HepG2 (cell line): ENCODE results near the gene SLBP. TPM values are rescaled to one million over a fixed set of nuclear protein-coding genes. Genes with fewer than 3 reads are reported as not detected.
A peak's percentile ranks its signal among the peaks of the same experiment; 100 is the strongest.

Experiments used
- ARNT2 ChIP-seq: sonication (generic); formaldehyde crosslinking; IDR thresholded peaks from 2 replicates; pipeline ENCODE4 v1.8.0; 2022; ENCODE audit warnings: mild to moderate bottlenecking, low read depth, missing genetic modification reagents, moderate library complexity
- ATF7 ChIP-seq, 2 experiments: fragments of 450-650 bp in 1 of 2; sonication (generic) in 1 of 2; formaldehyde crosslinking in 1 of 2; IDR thresholded peaks; 2 replicates each; pipeline versions ENCODE4 v1.4.0 to v1.6.1; 2016 to 2020; ENCODE audit warnings: antibody characterized with exemption in 1 of 2, mild to moderate bottlenecking in 1 of 2, missing genetic modification reagents in 1 of 2
- BATF2 ChIP-seq: sonication (generic); formaldehyde crosslinking; IDR thresholded peaks from 2 replicates; pipeline ENCODE4 v1.8.0; 2022; ENCODE audit warnings: mild to moderate bottlenecking, missing genetic modification reagents, moderate library complexity
- CHCHD3 ChIP-seq: sonication (generic); formaldehyde crosslinking; IDR thresholded peaks from 2 replicates; pipeline ENCODE4 v1.8.0; 2022; ENCODE audit warnings: mild to moderate bottlenecking, missing genetic modification reagents, moderate library complexity
- CREB3 ChIP-seq: sonication (generic); formaldehyde crosslinking; IDR thresholded peaks from 2 replicates; pipeline ENCODE4 v1.5.0; 2020; ENCODE audit warnings: missing genetic modification reagents
- HOXA5 ChIP-seq: sonication (generic); formaldehyde crosslinking; IDR thresholded peaks from 2 replicates; pipeline ENCODE4 v1.4.0; 2020; ENCODE audit warnings: missing genetic modification reagents
- IKZF1 ChIP-seq: fragments of 450-650 bp; IDR thresholded peaks from 2 replicates; pipeline ENCODE4 v1.7.1; 2016
- KAT7 ChIP-seq: IDR thresholded peaks from 2 replicates; pipeline ENCODE4 v1.6.1; 2018; ENCODE audit warnings: borderline replicate concordance, missing compliant biosample characterization
- NONO ChIP-seq, 2 experiments: fragments of 450-650 bp in 1 of 2; sonication (generic) in 1 of 2; formaldehyde crosslinking in 1 of 2; IDR thresholded peaks in 1 of 2; conservative IDR thresholded peaks in 1 of 2; 2 replicates each; pipeline versions ENCODE4 v1.6.1 to v1.8.0; 2017 to 2022; ENCODE audit warnings: mild to moderate bottlenecking in 1 of 2, missing genetic modification reagents in 1 of 2, moderate library complexity in 1 of 2
- RXRB ChIP-seq: IDR thresholded peaks from 2 replicates; pipeline ENCODE4 v1.6.1; 2016; ENCODE audit warnings: borderline replicate concordance, missing genetic modification reagents, missing compliant biosample characterization
- SNRNP70 ChIP-seq: fragments of 200-400 bp; formaldehyde crosslinking; IDR thresholded peaks from 2 replicates; pipeline ENCODE4 v1.6.1; 2017; ENCODE audit warnings: mild to moderate bottlenecking, low read depth, low read length, moderate library complexity
- SOX5 ChIP-seq: IDR thresholded peaks from 2 replicates; pipeline ENCODE4 v1.6.1; 2016; ENCODE audit warnings: borderline replicate concordance
- SUZ12 ChIP-seq: fragments of 150-350 bp; IDR thresholded peaks from 2 replicates; pipeline ENCODE4 v1.6.1; 2014; ENCODE audit warnings: low read depth, low read length
- TBX2 ChIP-seq: sonication (generic); formaldehyde crosslinking; IDR thresholded peaks from 2 replicates; pipeline ENCODE4 v1.5.0; 2020; ENCODE audit warnings: missing genetic modification reagents, mild to moderate bottlenecking, borderline replicate concordance
- THAP8 ChIP-seq: sonication (generic); formaldehyde crosslinking; IDR thresholded peaks from 2 replicates; pipeline ENCODE4 v1.5.1; 2020; ENCODE audit warnings: missing genetic modification reagents, mild to moderate bottlenecking, borderline replicate concordance
- TIGD3 ChIP-seq: sonication (generic); formaldehyde crosslinking; IDR thresholded peaks from 2 replicates; pipeline ENCODE4 v1.5.1; 2020; ENCODE audit warnings: mild to moderate bottlenecking, missing genetic modification reagents, borderline replicate concordance
- TRAFD1 ChIP-seq: sonication (generic); formaldehyde crosslinking; IDR thresholded peaks from 2 replicates; pipeline ENCODE4 v1.5.1; 2020; ENCODE audit warnings: missing genetic modification reagents, mild to moderate bottlenecking, borderline replicate concordance
- TRIM24 ChIP-seq: sonication (generic); formaldehyde crosslinking; IDR thresholded peaks from 2 replicates; pipeline ENCODE4 v1.8.0; 2022; ENCODE audit warnings: mild to moderate bottlenecking, missing genetic modification reagents
- XRCC5 ChIP-seq: fragments of 200-400 bp; formaldehyde crosslinking; optimal IDR thresholded peaks from 2 replicates; pipeline ENCODE3; 2017; ENCODE audit warnings: mild to moderate bottlenecking, low read length
- ZFP90 ChIP-seq: sonication (generic); formaldehyde crosslinking; IDR thresholded peaks from 2 replicates; pipeline ENCODE4 v1.8.0; 2022; ENCODE audit warnings: missing genetic modification reagents, mild to moderate bottlenecking, inconsistent platforms, borderline replicate concordance
- ZMYM4 ChIP-seq: sonication (generic); formaldehyde crosslinking; IDR thresholded peaks from 2 replicates; pipeline ENCODE4 v1.8.1; 2023; ENCODE audit warnings: mild to moderate bottlenecking, missing genetic modification reagents
- ZNF441 ChIP-seq: sonication (generic); formaldehyde crosslinking; IDR thresholded peaks from 2 replicates; pipeline ENCODE4 v1.7.0; 2021; ENCODE audit warnings: missing genetic modification reagents, borderline replicate concordance
- ZNF510 ChIP-seq: sonication (generic); formaldehyde crosslinking; IDR thresholded peaks from 2 replicates; pipeline ENCODE4 v1.4.0; 2020; ENCODE audit warnings: low read depth, mild to moderate bottlenecking, missing genetic modification reagents
- ZSCAN30 ChIP-seq: sonication (generic); formaldehyde crosslinking; IDR thresholded peaks from 2 replicates; pipeline ENCODE4 v1.5.0; 2020; ENCODE audit warnings: mild to moderate bottlenecking, missing genetic modification reagents
- polyA plus RNA-seq, 8 experiments: library from polyadenylated mRNA; depleted of rRNA in 3 of 8; stranded (reverse) in 7 of 8; unstranded in 1 of 8; fragments of >200 nt; fragmentation: Illumina TruSeq in 4 of 8; extraction: Trizol in 4 of 8; gene quantifications; 2 replicates each; pipeline versions ENCODE4 v1.2.1 to v1.2.3, GENCODE V29; 2011 to 2016; ENCODE audit warnings: low read depth in 4 of 8, missing spikeins in 1 of 8, mixed read lengths in 1 of 8; ENCODE audit not compliant: insufficient read depth in 1 of 8
- total RNA-seq, 5 experiments: library from RNA; depleted of rRNA; stranded (reverse); fragments of >200 nt; fragmentation: Illumina TruSeq; extraction: Trizol; gene quantifications; 2 replicates each; pipeline ENCODE4 v1.2.3, GENCODE V29; 2016; ENCODE audit warnings: low read depth in 1 of 5

SLBP gene
- total and polyA plus RNA-seq, 2 of the 13 experiments (the other 11 are each of a cell fraction or from before 2014, with no cell fraction given): 43.9 to 104 TPM

- TF ChIP-seq TBX2 (CRISPR knock-in tag) (peak; percentile 98), HOXA5 (CRISPR knock-in tag) (peak; percentile 98), ZSCAN30 (CRISPR knock-in tag) (peak; percentile 94; the same call in 1 of the 2 replicates), CHCHD3 (CRISPR knock-in tag) (peak; percentile 99; the same call in 1 of the 2 replicates), IKZF1 (no peak), CREB3 (CRISPR knock-in tag) (peak; percentile 93), ZNF510 (peak; percentile 99), KAT7 (CRISPR knock-in tag) (no peak), NONO (IDR thresholded peaks at IDR 0.05) (no peak), NONO (CRISPR knock-in tag; conservative IDR thresholded peaks at IDR 0.05) (peak; percentile 87), ATF7 (IDR thresholded peaks at IDR 0.05) (no peak), ATF7 (CRISPR knock-in tag; IDR thresholded peaks at IDR 0.05) (peak; percentile 84), TRAFD1 (no peak), ZFP90 (CRISPR knock-in tag) (peak; percentile 94), BATF2 (peak; percentile 98), THAP8 (CRISPR knock-in tag) (peak; percentile 97; the same call in 1 of the 2 replicates), SUZ12 (no peak), SNRNP70 (no peak), SOX5 (CRISPR knock-in tag) (peak; percentile 71; the same call in 1 of the 2 replicates), ZNF441 (CRISPR knock-in tag) (peak; percentile 72; the same call in 1 of the 2 replicates), ZMYM4 (peak; percentile 63; the same call in 1 of the 2 replicates), TIGD3 (CRISPR knock-in tag) (peak; percentile 81; the same call in 1 of the 2 replicates), XRCC5 (no peak), ARNT2 (peak; percentile 99), TRIM24 (CRISPR knock-in tag) (peak; percentile 84), RXRB (peak; percentile 80; the same call in 1 of the 2 replicates)
Observed at GRCh38 chr4:1712216-1713002, at the start of gene SLBP (continued).
